Measurements from ENCODE around the gene NME8. TPM values are rescaled to one million over a fixed set of nuclear protein-coding genes. Genes with fewer than 3 reads are reported as not detected.

The NME8 gene
- total RNA-seq, 2 donors from 2014 or later: 2.3 to 9.2 TPM

- no peak for TF ChIP-seq CTCF (conservative IDR thresholded peaks at IDR 0.05)
- H3K4me3 Mint-ChIP-seq: no peak overlapping the region
- H3K4me1 Mint-ChIP-seq: peaks cover 3% of the 10 kb centered on the region
- Histone ChIP-seq H3K4me3 (ENCODE audit: low read length) (no peak overlapping the region), H3K27me3 (ENCODE audit: control insufficient read depth, insufficient read depth, low read length, poor library complexity, severe bottlenecking) (no peaks in the 10 kb centered on the region), H3K36me3 (ENCODE audit: control insufficient read depth, insufficient read depth, low read length) (no peaks in the 10 kb centered on the region), H3K27ac (ENCODE audit: low read depth, low read length) (no peak overlapping the region), H3K9ac (ENCODE audit: extremely low read depth, low read length, poor library complexity, severe bottlenecking) (no peak overlapping the region), H3K9me3 (ENCODE audit: control insufficient read depth, low read length) (no peaks in the 10 kb centered on the region), H3K4me1 (ENCODE audit: control insufficient read depth, insufficient read depth, low read length) (no peaks in the 10 kb centered on the region)
- H3K27me3 Mint-ChIP-seq (ENCODE audit: insufficient read depth): no peaks in the 10 kb centered on the region
- no peaks in the 10 kb centered on the region for H3K9me3 Mint-ChIP-seq
- DNase-seq: no peak
- H3K36me3 Mint-ChIP-seq (ENCODE audit: low read depth): no peaks in the 10 kb centered on the region
- H3K27ac Mint-ChIP-seq: no peak overlapping the region
- 100% methylated on average over 1 to 2 of the region's 2 CpGs for WGBS, 2 experiments (ENCODE audit: insufficient coverage in 1 of 2, insufficient read length in 1 of 2)
Measured at GRCh38 chr7:37944737-37945054, 96.3 kb downstream of the NME8 start.

- no peaks in the 10 kb centered on the region for H3K9me3 Mint-ChIP-seq
Measured at GRCh38 chr7:37945336-37945735, 96.9 kb downstream of the NME8 start.

GRCh38 chr7:37947138-37947940 is 98.9 kb downstream of the NME8 start:
- no peaks in the 10 kb centered on the region for H3K27me3 Mint-ChIP-seq (ENCODE audit: insufficient read depth)
- no peak for DNase-seq
- H3K9ac ChIP-seq (ENCODE audit: extremely low read depth, low read length, poor library complexity, severe bottlenecking): no peak overlapping the region
- no peak overlapping the region for H3K27ac Mint-ChIP-seq
- no peaks in the 10 kb centered on the region for H3K27me3 ChIP-seq (ENCODE audit: control insufficient read depth, insufficient read depth, low read length, poor library complexity, severe bottlenecking)
- H3K36me3 ChIP-seq (ENCODE audit: control insufficient read depth, insufficient read depth, low read length): no peaks in the 10 kb centered on the region
- no peak overlapping the region for H3K4me3 ChIP-seq (ENCODE audit: low read length)
- peaks cover 3% of the 10 kb centered on the region for H3K4me1 Mint-ChIP-seq
- H3K4me1 ChIP-seq (ENCODE audit: control insufficient read depth, insufficient read depth, low read length): no peaks in the 10 kb centered on the region
- H3K9me3 ChIP-seq (ENCODE audit: control insufficient read depth, low read length): no peaks in the 10 kb centered on the region
- WGBS, 2 experiments (ENCODE audit: insufficient coverage in 1 of 2, insufficient read length in 1 of 2): 91 to 92% methylated on average over 7 of the region's 7 CpGs
- no peak overlapping the region for H3K27ac ChIP-seq (ENCODE audit: low read depth, low read length)
- no peak for TF ChIP-seq CTCF (conservative IDR thresholded peaks at IDR 0.05)
- no peaks in the 10 kb centered on the region for H3K9me3 Mint-ChIP-seq
- H3K36me3 Mint-ChIP-seq (ENCODE audit: low read depth): no peaks in the 10 kb centered on the region
- no peak overlapping the region for H3K4me3 Mint-ChIP-seq

More at GRCh38 chr7:37945336-37945735, 96.9 kb downstream of the NME8 start:
- H3K4me1 Mint-ChIP-seq: peaks cover 3% of the 10 kb centered on the region
- H3K27ac Mint-ChIP-seq: no peak overlapping the region
- no peaks in the 10 kb centered on the region for H3K36me3 Mint-ChIP-seq (ENCODE audit: low read depth)
- Histone ChIP-seq H3K9ac (ENCODE audit: extremely low read depth, low read length, poor library complexity, severe bottlenecking) (no peak overlapping the region), H3K27ac (ENCODE audit: low read depth, low read length) (no peak overlapping the region), H3K4me1 (ENCODE audit: control insufficient read depth, insufficient read depth, low read length) (no peaks in the 10 kb centered on the region), H3K27me3 (ENCODE audit: control insufficient read depth, insufficient read depth, low read length, poor library complexity, severe bottlenecking) (no peaks in the 10 kb centered on the region), H3K4me3 (ENCODE audit: low read length) (no peak overlapping the region), H3K36me3 (ENCODE audit: control insufficient read depth, insufficient read depth, low read length) (no peaks in the 10 kb centered on the region), H3K9me3 (ENCODE audit: control insufficient read depth, low read length) (no peaks in the 10 kb centered on the region)
- H3K4me3 Mint-ChIP-seq: no peak overlapping the region
- DNase-seq: no peak
- H3K27me3 Mint-ChIP-seq (ENCODE audit: insufficient read depth): no peaks in the 10 kb centered on the region
- WGBS, 2 experiments (ENCODE audit: insufficient coverage in 1 of 2, insufficient read length in 1 of 2): 88% methylated on average over 3 of the region's 4 CpGs; no CpG with 5 or more reads in 1 of the 2 experiments
- TF ChIP-seq CTCF (conservative IDR thresholded peaks at IDR 0.05): no peak

Data from endodermal cell (in vitro differentiated cells).